WERI-Rb-1 (cell line): Measurements from ENCODE around the gene KIAA1958.

ENCODE experiments used
- DNase-seq: peaks from one replicate; pipeline ENCODE4 v3.0.0-alpha.2; 2020
- H3K27ac ChIP-seq: fragments of 250-450 bp; sonication (Bioruptor Pico); 2 replicates; pipeline ENCODE4 v1.5.1; 2020; ENCODE audit warnings: mild to moderate bottlenecking, moderate library complexity
- H3K27me3 ChIP-seq: fragments of 250-450 bp; sonication (Bioruptor Pico); 2 replicates; pipeline ENCODE4 v1.5.1; 2021; ENCODE audit warnings: mild to moderate bottlenecking, low read depth, moderate library complexity; ENCODE audit not compliant: insufficient read depth, severe bottlenecking
- H3K36me3 ChIP-seq: fragments of 250-450 bp; sonication (Bioruptor Pico); 2 replicates; pipeline ENCODE4 v1.5.1; 2020; ENCODE audit warnings: mild to moderate bottlenecking, moderate library complexity
- H3K4me3 ChIP-seq: 2 replicates; pipeline ENCODE4 v1.5.1; 2011; ENCODE audit warnings: low read depth, mild to moderate bottlenecking, control low read depth, low read length
- H3K9me3 ChIP-seq: fragments of 250-450 bp; sonication (Bioruptor Pico); 2 replicates; pipeline ENCODE4 v1.5.1; 2021; ENCODE audit warnings: mild to moderate bottlenecking, moderate library complexity; ENCODE audit not compliant: severe bottlenecking
- CTCF ChIP-seq: IDR thresholded peaks from 2 replicates; pipeline ENCODE4 v1.5.1; 2011; ENCODE audit warnings: low read depth, mild to moderate bottlenecking, control low read depth, inconsistent platforms, low read length

KIAA1958 gene

DNA sequence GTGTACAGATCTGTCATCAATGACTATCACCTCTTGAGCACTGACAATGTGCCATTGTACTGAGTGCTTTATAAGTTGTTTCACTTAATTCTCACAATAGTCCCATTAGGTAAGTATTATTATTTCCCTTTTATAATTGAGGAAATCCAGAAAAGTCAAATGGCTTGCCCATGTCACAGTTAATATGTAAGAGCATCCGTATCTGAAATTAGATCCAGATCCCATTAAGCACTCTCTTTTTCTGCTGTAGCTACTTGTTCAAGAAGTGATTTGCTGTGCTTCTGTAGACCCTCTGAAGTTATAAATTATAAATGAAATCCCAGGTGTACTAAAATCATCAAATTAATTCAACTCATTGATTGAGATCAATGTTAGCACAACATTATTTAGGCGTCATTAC lies 136.6 kb downstream of the KIAA1958 start:
- TF ChIP-seq CTCF: no peak
- Histone ChIP-seq H3K9me3 (no peaks in the 10 kb centered on the region), H3K4me3 (no peak overlapping the region), H3K27ac (no peak overlapping the region), H3K36me3 (peaks cover 5% of the 10 kb centered on the region), H3K27me3 (no peaks in the 10 kb centered on the region)
- DNase-seq: no peak

- no peak for TF ChIP-seq CTCF
- Histone ChIP-seq H3K9me3 (no peaks in the 10 kb centered on the region), H3K36me3 (no peaks in the 10 kb centered on the region; the same call in 1 of the 2 replicates), H3K27me3 (no peaks in the 10 kb centered on the region), H3K4me3 (no peak overlapping the region), H3K27ac (no peak overlapping the region)
- DNase-seq: no peak
These were observed 138.4 kb downstream of the KIAA1958 start for GRCh38 chr9:112624711-112625707.

- peak; percentile 59 for DNase-seq
- no peaks in the 10 kb centered on the region for H3K36me3 ChIP-seq
- no peak for TF ChIP-seq CTCF
- H3K27ac ChIP-seq: peak overlapping the region; percentile 9
- no peak overlapping the region for H3K4me3 ChIP-seq
- H3K27me3 ChIP-seq: no peaks in the 10 kb centered on the region
- H3K9me3 ChIP-seq: no peaks in the 10 kb centered on the region
These were observed 143.3 kb downstream of the KIAA1958 start for GRCh38 chr9:112629671-112630485.

GRCh38 chr9:112631313-112632070 lies 144.9 kb downstream of the KIAA1958 start:
- DNase-seq: no peak
- H3K27ac ChIP-seq: no peak overlapping the region

More at GRCh38 chr9:112631313-112632070, 144.9 kb downstream of the KIAA1958 start:
- no peak overlapping the region for H3K4me3 ChIP-seq
- no peaks in the 10 kb centered on the region for H3K9me3 ChIP-seq
- no peaks in the 10 kb centered on the region for H3K36me3 ChIP-seq
- no peaks in the 10 kb centered on the region for H3K27me3 ChIP-seq
- no peak for TF ChIP-seq CTCF
